ENCODE data around the gene NUP188. TPM values are rescaled to one million over a fixed set of nuclear protein-coding genes. Genes with fewer than 3 reads are reported as not detected.

The NUP188 gene
- total RNA-seq, 2 experiments from 2014 or later = 88.0 to 108 TPM

GRCh38 chr9:129036923-129037766 lies 89.6 kb downstream of the NUP188 start:
- ATAC-seq (no peak), DNase-seq (no peak)
- peak overlapping the region; percentile 93 for H3K4me3 Mint-ChIP-seq
- CTCF ChIA-PET = interaction anchor here (0.6 to 1.1 kb wide), 3 partner anchors 10 to 219 kb away, joined by 3 to 4 read pairs (median 3); partner anchors contain the start of genes DOLPP1 and ENDOG
- peak overlapping the region; percentile 79 for H3K27ac Mint-ChIP-seq
- H3K27me3 Mint-ChIP-seq = no peaks in the 10 kb centered on the region
- peaks cover 24% of the 10 kb centered on the region for H3K4me1 Mint-ChIP-seq
- no peaks in the 10 kb centered on the region for H3K9me3 Mint-ChIP-seq (ENCODE audit: low read depth)
- H3K36me3 Mint-ChIP-seq = peaks cover 4% of the 10 kb centered on the region

- Mint-ChIP-seq H3K27ac (no peak overlapping the region), H3K4me1 (peaks cover 24% of the 10 kb centered on the region), H3K36me3 (peaks cover 7% of the 10 kb centered on the region), H3K9me3 (ENCODE audit: low read depth) (no peaks in the 10 kb centered on the region), H3K27me3 (no peaks in the 10 kb centered on the region), H3K4me3 (peak overlapping the region; percentile 93)
- CTCF ChIA-PET = no interaction called here
- ATAC-seq (no peak), DNase-seq (no peak)
These were observed 90.2 kb downstream of the NUP188 start for GRCh38 chr9:129037767-129038098.

- Mint-ChIP-seq H3K9me3 (ENCODE audit: low read depth) (no peaks in the 10 kb centered on the region), H3K4me3 (peak overlapping the region; percentile 93), H3K27ac (no peak overlapping the region), H3K4me1 (peaks cover 24% of the 10 kb centered on the region), H3K36me3 (peaks cover 7% of the 10 kb centered on the region), H3K27me3 (no peaks in the 10 kb centered on the region)
- DNase-seq (no peak), ATAC-seq (no peak)
- CTCF ChIA-PET = interaction anchor here (1.1 to 1.3 kb wide), 2 partner anchors 31 to 42 kb away, joined by 3 to 5 read pairs; partner anchors contain the start of gene DOLPP1
These were observed 90.8 kb downstream of the NUP188 start for GRCh38 chr9:129038109-129038852.

- Mint-ChIP-seq H3K4me3 (no peak overlapping the region), H3K27ac (no peak overlapping the region), H3K9me3 (ENCODE audit: low read depth) (no peaks in the 10 kb centered on the region), H3K36me3 (peaks cover 11% of the 10 kb centered on the region), H3K4me1 (peaks cover 24% of the 10 kb centered on the region), H3K27me3 (no peaks in the 10 kb centered on the region)
- DNase-seq (no peak), ATAC-seq (no peak)
- CTCF ChIA-PET = no interaction called here
These were observed 92.7 kb downstream of the NUP188 start for GRCh38 chr9:129040113-129040643.

GRCh38 chr9:129042016-129042415 lies 94.5 kb downstream of the NUP188 start:
- Mint-ChIP-seq H3K4me3 (no peak overlapping the region), H3K9me3 (ENCODE audit: low read depth) (no peaks in the 10 kb centered on the region), H3K27me3 (no peaks in the 10 kb centered on the region), H3K4me1 (peaks cover 17% of the 10 kb centered on the region), H3K27ac (no peak overlapping the region), H3K36me3 (peaks cover 11% of the 10 kb centered on the region)
- ATAC-seq (no peak), DNase-seq (no peak)
- CTCF ChIA-PET = interaction anchor here (1.4 kb wide), 1 partner anchor 14 kb away, joined by 4 read pairs; the partner anchor contains the start of gene SH3GLB2

GRCh38 chr9:129052592-129052991 lies 105.1 kb downstream of the NUP188 start:
- Mint-ChIP-seq H3K4me1 (no peaks in the 10 kb centered on the region), H3K36me3 (peaks cover 4% of the 10 kb centered on the region), H3K27ac (no peak overlapping the region), H3K27me3 (no peaks in the 10 kb centered on the region), H3K9me3 (ENCODE audit: low read depth) (no peaks in the 10 kb centered on the region), H3K4me3 (no peak overlapping the region)
- ATAC-seq = no peak
- DNase-seq = no peak
- CTCF ChIA-PET = no interaction called here

- DNase-seq (no peak), ATAC-seq (no peak)
- Mint-ChIP-seq H3K27me3 (no peaks in the 10 kb centered on the region), H3K4me1 (no peaks in the 10 kb centered on the region), H3K4me3 (no peak overlapping the region), H3K27ac (no peak overlapping the region), H3K9me3 (ENCODE audit: low read depth) (no peaks in the 10 kb centered on the region), H3K36me3 (peaks cover 4% of the 10 kb centered on the region)
- CTCF ChIA-PET = no interaction called here
These were observed 105.5 kb downstream of the NUP188 start for GRCh38 chr9:129053020-129053419.

- H3K27me3 Mint-ChIP-seq = no peaks in the 10 kb centered on the region
- H3K27ac Mint-ChIP-seq = no peak overlapping the region
- no peak for DNase-seq
These were observed 106.8 kb downstream of the NUP188 start for GRCh38 chr9:129054163-129054851.

More at GRCh38 chr9:129054163-129054851, 106.8 kb downstream of the NUP188 start:
- H3K4me1 Mint-ChIP-seq = no peaks in the 10 kb centered on the region
- H3K4me3 Mint-ChIP-seq = no peak overlapping the region
- ATAC-seq = no peak
- peaks cover 4% of the 10 kb centered on the region for H3K36me3 Mint-ChIP-seq
- CTCF ChIA-PET = no interaction called here
- H3K9me3 Mint-ChIP-seq (ENCODE audit: low read depth) = no peaks in the 10 kb centered on the region

Other genes starting within 250 kb of the NUP188 start
- gene PKN3, start 245.2 kb upstream of the NUP188 start, total RNA-seq = 1 to 10 TPM; 8.1 to 9.1 TPM
- 10 to 100 TPM; 67.8 to 90.0 TPM for gene ZDHHC12, start 223.6 kb upstream of the NUP188 start, total RNA-seq
- gene ZER1, start 175.8 kb upstream of the NUP188 start, total RNA-seq = 10 to 100 TPM; 17.7 to 18.2 TPM
- gene TBC1D13, start 160.4 kb upstream of the NUP188 start, total RNA-seq = 10 to 100 TPM; 21.5 to 22.2 TPM
- 10 to 100 TPM; 19.0 to 22.3 TPM for gene ENDOG, start 129.2 kb upstream of the NUP188 start, total RNA-seq
- gene SPOUT1, start 117.9 kb upstream of the NUP188 start, total RNA-seq = 100 to 1,000 TPM in 1 of 2 experiments, 10 to 100 TPM in 1; 83.3 to 104 TPM
- gene KYAT1, start 65.7 kb upstream of the NUP188 start, total RNA-seq = 10 to 100 TPM; 12.7 to 20.6 TPM
- gene LRRC8A, start 65.6 kb upstream of the NUP188 start, total RNA-seq = 10 to 100 TPM; 25.6 to 26.7 TPM
- gene PHYHD1, start 26.7 kb upstream of the NUP188 start, total RNA-seq = under 1 TPM; 0.47 to 0.63 TPM
- 10 to 100 TPM in 1 of 2 experiments, 1 to 10 TPM in 1; 7.7 to 11.1 TPM for gene DOLK, start 96 bp upstream of the NUP188 start, total RNA-seq
- gene SH3GLB2, start 80.6 kb downstream of the NUP188 start, total RNA-seq = 10 to 100 TPM; 76.8 to 93.4 TPM
- gene MIGA2, start 88.9 kb downstream of the NUP188 start, total RNA-seq = 10 to 100 TPM; 39.3 to 51.3 TPM
- gene DOLPP1, start 133.4 kb downstream of the NUP188 start, total RNA-seq = 10 to 100 TPM; 18.5 to 23.7 TPM
- 10 to 100 TPM; 14.1 to 17.6 TPM for gene CRAT, start 163.1 kb downstream of the NUP188 start, total RNA-seq
- gene PTPA, start 163.7 kb downstream of the NUP188 start, total RNA-seq = 100 to 1,000 TPM; 115 to 129 TPM
- gene IER5L, start 230.6 kb downstream of the NUP188 start, total RNA-seq = 1 to 10 TPM; 4.9 to 6.1 TPM